B cell (primary cell): ENCODE data around the gene TMEM115.

ENCODE experiments used
- CTCF ChIP-seq: fragments of 200-600 bp; IDR thresholded peaks from one replicate; pipeline ENCODE4 v1.8.0; 2022; ENCODE audit warnings: antibody characterized with exemption, mild to moderate bottlenecking
- EZH2 ChIP-seq: IDR thresholded peaks from 2 replicates; pipeline ENCODE4 v1.6.1; 2012; ENCODE audit warnings: borderline replicate concordance, low read depth, mild to moderate bottlenecking, moderate library complexity, low read length; ENCODE audit not compliant: insufficient read depth, poor library complexity, severe bottlenecking

- no peak for TF ChIP-seq CTCF
- no peak for TF ChIP-seq EZH2
These were observed 5.3 kb upstream of the TMEM115 start for GRCh38 chr3:50364573-50365079.
